ENCODE results near the gene CLNK.

DNA sequence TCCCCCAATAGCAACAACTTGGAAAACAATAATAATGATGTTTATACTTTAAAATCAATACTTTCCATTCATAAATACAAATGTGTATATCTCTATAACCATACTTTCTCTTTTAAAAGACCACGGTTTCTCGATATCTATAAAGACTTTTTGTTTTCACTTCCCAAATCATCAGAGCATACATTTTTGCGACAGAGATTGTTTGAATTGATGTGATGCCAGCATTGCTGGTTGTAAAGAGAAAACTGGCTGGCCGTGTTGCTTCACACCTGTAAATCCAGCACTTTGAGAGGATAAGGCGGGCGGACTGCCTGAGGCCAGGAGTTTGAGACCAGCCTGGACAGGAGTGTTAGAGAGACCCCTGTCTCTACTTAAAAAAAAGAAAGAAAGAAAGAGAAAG, 149.7 kb downstream of the CLNK start:
- TF ChIP-seq, protein P1, sequence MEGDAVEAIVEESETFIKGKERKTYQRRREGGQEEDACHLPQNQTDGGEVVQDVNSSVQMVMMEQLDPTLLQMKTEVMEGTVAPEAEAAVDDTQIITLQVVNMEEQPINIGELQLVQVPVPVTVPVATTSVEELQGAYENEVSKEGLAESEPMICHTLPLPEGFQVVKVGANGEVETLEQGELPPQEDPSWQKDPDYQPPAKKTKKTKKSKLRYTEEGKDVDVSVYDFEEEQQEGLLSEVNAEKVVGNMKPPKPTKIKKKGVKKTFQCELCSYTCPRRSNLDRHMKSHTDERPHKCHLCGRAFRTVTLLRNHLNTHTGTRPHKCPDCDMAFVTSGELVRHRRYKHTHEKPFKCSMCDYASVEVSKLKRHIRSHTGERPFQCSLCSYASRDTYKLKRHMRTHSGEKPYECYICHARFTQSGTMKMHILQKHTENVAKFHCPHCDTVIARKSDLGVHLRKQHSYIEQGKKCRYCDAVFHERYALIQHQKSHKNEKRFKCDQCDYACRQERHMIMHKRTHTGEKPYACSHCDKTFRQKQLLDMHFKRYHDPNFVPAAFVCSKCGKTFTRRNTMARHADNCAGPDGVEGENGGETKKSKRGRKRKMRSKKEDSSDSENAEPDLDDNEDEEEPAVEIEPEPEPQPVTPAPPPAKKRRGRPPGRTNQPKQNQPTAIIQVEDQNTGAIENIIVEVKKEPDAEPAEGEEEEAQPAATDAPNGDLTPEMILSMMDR (IDR thresholded peaks at IDR 0.05): no peak
- no peak for TF ChIP-seq EZH2 (IDR thresholded peaks at IDR 0.05; ENCODE audit: borderline replicate concordance, insufficient read depth, low read depth, low read length, poor library complexity, severe bottlenecking)

All from B cell (primary cell).